WI38 (cell line): ENCODE data around the gene GSG1.
"Not testable (repeated sequence)": the region's sequence is repeated elsewhere in the genome, so short reads cannot be mapped to it uniquely, and the experiment has no call there.

Source experiments
- H3K4me3 ChIP-seq: 2 replicates; pipeline ENCODE4 v1.5.1; 2011; ENCODE audit warnings: low read depth, mild to moderate bottlenecking, control low read depth, low read length
- CTCF ChIP-seq: IDR thresholded peaks from 2 replicates; pipeline ENCODE4 v1.5.1; 2012; ENCODE audit warnings: low read depth, mild to moderate bottlenecking, control low read depth, low read length

GSG1 gene

GRCh38 chr12:13044002-13044905 is 59.2 kb downstream of the GSG1 start, which contains the start of gene FAM234B:
Gene FAM234B (plus strand): TSS chr12:13044381. CDS start chr12:13044404, 23 bp downstream.
- no peak for TF ChIP-seq CTCF
- peak within 1 kb of the TSS; percentile 92 for H3K4me3 ChIP-seq

- H3K4me3 ChIP-seq, result no peak overlapping the region
- TF ChIP-seq CTCF, result no peak
Observed at GRCh38 chr12:13042666-13043230, 60.7 kb downstream of the GSG1 start.

GRCh38 chr12:13041224-13041623 is 62.2 kb downstream of the GSG1 start:
- TF ChIP-seq CTCF, result no peak
- H3K4me3 ChIP-seq, result no peak overlapping the region

- H3K4me3 ChIP-seq, result no peak overlapping the region
- no peak for TF ChIP-seq CTCF
Observed at GRCh38 chr12:13039328-13039956, 64.0 kb downstream of the GSG1 start.

- H3K4me3 ChIP-seq, result no peak overlapping the region
- no peak for TF ChIP-seq CTCF
Observed at GRCh38 chr12:13038491-13039161, 64.8 kb downstream of the GSG1 start.

GRCh38 chr12:13036881-13037280 is 66.6 kb downstream of the GSG1 start:
- no peak overlapping the region for H3K4me3 ChIP-seq
- no peak for TF ChIP-seq CTCF

GRCh38 chr12:13035335-13035734 is 68.1 kb downstream of the GSG1 start:
- not testable (repeated sequence) for H3K4me3 ChIP-seq
